ENCODE measurements around the gene PLCD4. TPM values are rescaled to one million over a fixed set of nuclear protein-coding genes. Genes with fewer than 3 reads are reported as not detected.

Gene PLCD4
- total RNA-seq = 2.6 and 3.1 TPM in 2 replicates

DNA sequence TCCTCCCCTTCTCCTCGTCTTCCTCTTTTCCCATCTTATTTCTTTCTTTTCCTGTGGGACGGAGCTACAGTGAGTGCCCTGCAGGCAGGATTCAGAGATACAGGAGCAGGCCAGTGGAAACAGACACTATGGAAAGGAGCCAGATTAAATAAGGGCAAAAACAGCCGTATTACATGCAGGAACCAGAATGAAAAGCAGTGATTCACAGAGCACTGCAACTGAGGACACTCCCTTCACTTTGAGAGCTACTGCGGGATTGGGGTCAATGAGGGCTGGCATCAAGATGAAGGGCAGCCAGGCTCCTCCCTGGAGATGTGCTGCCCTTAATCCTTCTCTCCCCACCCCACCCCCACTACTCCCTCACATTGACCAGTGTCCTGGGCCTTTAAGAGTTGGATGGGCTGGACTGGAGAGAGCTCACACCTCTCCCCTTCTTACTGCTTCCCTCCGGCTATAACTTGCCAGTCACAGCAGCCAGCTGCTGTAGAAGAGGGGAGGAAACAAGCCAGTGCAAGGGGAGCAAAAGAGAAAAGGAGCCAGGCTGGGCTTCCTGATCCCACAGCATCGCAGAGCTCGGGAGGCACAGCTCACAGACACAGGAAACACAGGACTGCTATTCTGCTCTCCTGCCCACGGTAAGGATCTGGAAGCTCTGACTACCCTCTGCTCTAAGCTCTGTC is at the start of gene PLCD4:
PLCD4 (plus strand) TSS at position 464 of the 680 bp plus-strand sequence. CDS start 7,841 bp downstream, outside the sequence.

DNA sequence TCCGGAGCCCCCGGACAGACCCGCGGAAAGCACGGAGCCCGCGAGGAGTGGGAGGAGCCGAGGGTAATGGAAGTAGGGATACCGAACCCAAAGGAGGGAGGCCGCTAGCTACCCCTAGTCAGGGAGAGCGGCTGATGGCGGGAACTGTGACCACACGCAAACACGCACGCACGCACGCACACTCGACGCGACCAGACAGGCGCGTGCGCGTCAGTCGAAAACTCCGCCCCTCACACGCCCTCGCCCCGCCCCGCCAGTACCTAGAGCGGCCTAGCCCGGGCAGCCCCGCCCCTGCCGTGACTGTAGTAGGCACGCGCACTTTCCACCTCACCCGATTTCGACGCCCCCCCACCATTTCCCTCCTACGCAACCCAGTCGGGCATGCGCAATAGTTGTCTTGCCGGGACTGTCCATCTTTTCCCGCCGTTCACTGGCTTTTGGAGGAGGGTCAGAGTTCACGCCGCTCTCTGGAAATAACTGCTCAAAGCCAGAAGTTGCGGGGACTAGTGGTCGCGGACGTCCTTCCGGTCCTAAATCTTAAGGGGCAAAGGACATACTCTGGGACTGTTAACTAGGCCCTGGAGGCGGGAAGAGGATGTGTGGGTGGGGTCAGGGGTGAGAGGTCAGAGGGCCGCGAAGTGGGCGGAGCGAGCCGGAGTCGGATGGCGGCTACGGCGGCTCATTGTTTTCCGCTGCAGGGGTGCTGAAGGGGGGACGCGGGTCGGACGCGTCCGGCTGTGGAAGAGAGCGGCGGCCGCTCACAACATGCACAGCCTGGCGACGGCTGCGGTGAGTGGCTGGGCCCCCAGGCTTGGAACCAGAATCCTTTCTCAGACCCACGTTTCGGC is 39.3 kb upstream of the PLCD4 start, which contains the start of the genes CNOT9 and USP37:
CNOT9 (plus strand) TSS at position 650 of the 848 bp plus-strand sequence; CDS start at position 766, 116 bp downstream.
USP37 (minus strand) TSS at position 162 of the 848 bp plus-strand sequence. CDS start 9,698 bp downstream, outside the sequence.

DNA sequence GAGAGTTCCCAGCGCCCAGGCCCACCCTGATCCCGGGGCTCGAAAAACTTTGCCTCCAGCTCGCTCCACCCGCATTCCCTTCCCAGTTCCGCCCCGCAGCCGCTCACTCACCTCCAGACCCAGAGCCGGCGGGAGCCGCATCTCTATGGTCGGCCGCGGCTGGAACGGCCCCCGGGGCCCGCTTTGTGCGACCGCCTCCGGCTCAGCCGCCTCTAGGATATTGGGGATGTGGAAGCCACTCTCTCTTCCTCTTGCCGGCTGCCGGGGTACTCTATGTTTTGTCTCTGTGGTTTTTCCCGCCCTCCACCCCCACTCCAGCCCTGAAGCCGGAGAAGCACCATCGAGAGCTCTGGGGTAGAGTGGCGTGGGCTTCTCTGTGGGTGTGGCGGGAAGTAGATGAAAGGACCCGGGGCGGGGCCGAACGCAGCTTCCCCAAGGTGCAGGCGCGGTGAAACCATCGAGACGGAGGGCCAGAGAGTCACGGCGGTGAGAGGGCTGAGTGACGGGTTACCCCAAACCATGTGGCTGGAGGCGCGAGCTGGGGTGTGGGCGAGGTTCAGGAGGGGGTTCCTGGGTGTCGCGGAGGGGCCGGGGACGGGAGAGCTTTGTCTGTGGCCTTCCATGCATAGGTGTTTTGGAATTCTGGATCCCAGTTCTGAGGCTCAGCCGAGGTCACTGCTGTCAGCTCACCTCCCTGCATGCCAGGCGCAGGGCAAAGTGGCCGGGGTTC is 51.7 kb downstream of the PLCD4 start, which contains the start of the genes BCS1L and ZNF142:
BCS1L (plus strand) TSS at position 426 of the 730 bp plus-strand sequence. CDS start 1,305 bp downstream, outside the sequence.
ZNF142 (minus strand) TSS at position 366 of the 730 bp plus-strand sequence. CDS start 3,194 bp downstream, outside the sequence.

DNA sequence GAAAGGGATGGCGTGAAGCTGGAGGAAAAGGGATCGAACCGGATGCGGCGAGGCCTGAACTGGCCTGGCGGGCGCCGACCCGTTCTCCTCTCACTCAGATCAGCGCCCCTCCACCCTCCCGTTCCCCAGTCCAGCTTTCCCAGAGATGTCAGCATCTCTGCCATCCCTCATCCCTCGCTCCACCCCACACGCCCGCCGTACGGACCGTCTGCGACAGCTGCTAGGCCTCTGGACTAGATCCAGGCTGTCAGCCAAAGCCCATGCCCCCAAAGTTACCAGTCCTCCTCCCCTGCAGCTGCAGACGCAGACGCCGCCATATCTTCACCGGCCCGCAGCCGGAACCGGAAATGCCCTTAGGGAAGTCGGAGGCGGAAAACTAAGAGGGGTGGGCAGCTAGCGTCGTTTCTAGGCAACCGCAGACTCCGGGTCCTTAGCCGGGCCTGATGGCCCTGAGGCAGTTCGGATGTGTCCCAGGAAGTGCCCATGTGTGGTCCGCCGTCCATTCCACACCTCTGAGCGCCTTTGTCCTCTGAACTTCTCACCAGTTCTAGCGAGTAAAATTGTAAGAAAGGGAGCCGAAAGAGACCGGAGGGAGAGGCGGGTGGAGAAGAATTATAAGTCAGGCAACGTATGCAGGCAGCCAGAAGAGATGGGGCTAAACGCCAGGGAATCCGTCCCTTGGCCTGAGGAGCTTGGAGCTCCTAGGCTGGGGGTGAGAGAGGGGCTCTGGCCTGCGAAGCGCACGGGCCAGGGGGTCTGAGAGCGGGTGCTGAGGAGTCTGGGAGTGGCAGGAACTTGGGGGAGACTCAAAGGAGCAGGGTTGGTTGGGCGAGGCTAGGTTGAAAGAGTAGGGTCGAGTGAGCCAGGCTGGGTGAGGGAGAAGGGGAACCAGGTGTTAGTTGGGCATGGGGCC is 64.2 kb downstream of the PLCD4 start, which contains the start of the genes RNF25 and STK36:
RNF25 (minus strand) TSS at position 349 of the 913 bp plus-strand sequence; CDS start at position 317, 32 bp downstream.
STK36 (plus strand) TSS at position 433 of the 913 bp plus-strand sequence. CDS start 744 bp downstream, outside the sequence.

Other genes with a start within 250 kb of the PLCD4 start
- gene SLC11A1, start 225.6 kb upstream of the PLCD4 start, total RNA-seq = 0.14 TPM in 1 of 2 replicates, not detected in the other
- 52.4 and 72.9 TPM in 2 replicates for gene CTDSP1, start 208.0 kb upstream of the PLCD4 start, total RNA-seq
- gene VIL1, start 188.8 kb upstream of the PLCD4 start, total RNA-seq = not detected in 2 replicates
- gene USP37, start 39.5 kb upstream of the PLCD4 start, total RNA-seq = 6.0 and 6.3 TPM in 2 replicates
- gene CNOT9, start 39.1 kb upstream of the PLCD4 start, total RNA-seq = 50.2 and 58.5 TPM in 2 replicates
- gene ZNF142, start 51.7 kb downstream of the PLCD4 start, total RNA-seq = 10.6 and 24.2 TPM in 2 replicates
- 37.3 and 45.1 TPM in 2 replicates for gene BCS1L, start 51.8 kb downstream of the PLCD4 start, total RNA-seq
- 16.1 and 30.8 TPM in 2 replicates for gene RNF25, start 64.1 kb downstream of the PLCD4 start, total RNA-seq
- gene STK36, start 64.2 kb downstream of the PLCD4 start, total RNA-seq = 5.3 and 9.9 TPM in 2 replicates
- 12.3 and 15.0 TPM in 2 replicates for gene TTLL4, start 102.9 kb downstream of the PLCD4 start, total RNA-seq
- 0.37 and 0.56 TPM in 2 replicates for gene CYP27A1, start 174.2 kb downstream of the PLCD4 start, total RNA-seq
- not detected in 2 replicates for gene PRKAG3, start 223.9 kb downstream of the PLCD4 start, total RNA-seq